Activated T-helper 17 cell treated with anti-CD3 and anti-CD28 coated beads, Interleukin-2, amount 50 U/mL, for 72 hours (primary cell): ENCODE data around the gene AMER2. TPM values are rescaled to one million over a fixed set of nuclear protein-coding genes. Genes with fewer than 3 reads are reported as not detected.

Experiments
- ATAC-seq: fragments of 150-1000 bp; cut with Tn5 transposase; replicated peaks from 2 replicates; pipeline ENCODE4 v1.10.0; 2021; ENCODE audit warnings: mild to moderate bottlenecking, moderate library complexity
- H3K27ac Mint-ChIP-seq: one replicate; pipeline ENCODE4 v1.8.0; 2022; ENCODE audit warnings: mixed read lengths
- H3K27me3 Mint-ChIP-seq: one replicate; pipeline ENCODE4 v1.8.0; 2022; ENCODE audit warnings: mixed read lengths
- H3K36me3 Mint-ChIP-seq: one replicate; pipeline ENCODE4 v1.8.0; 2022; ENCODE audit warnings: low read depth, mild to moderate bottlenecking, mixed read lengths
- H3K4me1 Mint-ChIP-seq: one replicate; pipeline ENCODE4 v1.8.0; 2022; ENCODE audit warnings: mixed read lengths
- H3K4me3 Mint-ChIP-seq: one replicate; pipeline ENCODE4 v1.8.0; 2022; ENCODE audit warnings: mild to moderate bottlenecking, mixed read lengths
- H3K9me3 Mint-ChIP-seq: one replicate; pipeline ENCODE4 v1.8.0; 2022; ENCODE audit warnings: mixed read lengths
- total RNA-seq, 2 donors: library from RNA; stranded (reverse); gene quantifications; one replicate each; pipeline ENCODE4 v1.2.3, GENCODE V29; 2022

Gene AMER2
- total RNA-seq, 2 donors from 2014 or later = not detected

GRCh38 chr13:25196971-25197370 is 24.9 kb upstream of the AMER2 start:
- ATAC-seq = no peak
- Mint-ChIP-seq H3K4me3 (no peak overlapping the region), H3K9me3 (no peaks in the 10 kb centered on the region), H3K27me3 (peaks cover 32% of the 10 kb centered on the region), H3K36me3 (no peaks in the 10 kb centered on the region), H3K4me1 (no peaks in the 10 kb centered on the region), H3K27ac (no peak overlapping the region)

GRCh38 chr13:25192936-25193335 is 20.8 kb upstream of the AMER2 start:
- Mint-ChIP-seq H3K9me3 (no peaks in the 10 kb centered on the region), H3K36me3 (no peaks in the 10 kb centered on the region), H3K27me3 (peaks cover 38% of the 10 kb centered on the region), H3K27ac (no peak overlapping the region), H3K4me3 (no peak overlapping the region), H3K4me1 (no peaks in the 10 kb centered on the region)
- ATAC-seq = no peak

- Mint-ChIP-seq H3K27ac (no peak overlapping the region), H3K4me1 (no peaks in the 10 kb centered on the region), H3K9me3 (no peaks in the 10 kb centered on the region), H3K36me3 (no peaks in the 10 kb centered on the region), H3K4me3 (no peak overlapping the region), H3K27me3 (peaks cover 38% of the 10 kb centered on the region)
- no peak for ATAC-seq
Observed at GRCh38 chr13:25192489-25192888, 20.4 kb upstream of the AMER2 start.

- Mint-ChIP-seq H3K4me1 (no peaks in the 10 kb centered on the region), H3K9me3 (no peaks in the 10 kb centered on the region), H3K4me3 (no peak overlapping the region), H3K27ac (no peak overlapping the region), H3K36me3 (no peaks in the 10 kb centered on the region), H3K27me3 (peaks cover 38% of the 10 kb centered on the region)
- no peak for ATAC-seq
Observed at GRCh38 chr13:25192052-25192451, 20.0 kb upstream of the AMER2 start.

- no peak overlapping the region for H3K4me3 Mint-ChIP-seq
- H3K4me1 Mint-ChIP-seq = no peaks in the 10 kb centered on the region
- no peaks in the 10 kb centered on the region for H3K36me3 Mint-ChIP-seq
- no peaks in the 10 kb centered on the region for H3K9me3 Mint-ChIP-seq
- H3K27ac Mint-ChIP-seq = no peak overlapping the region
- peaks cover 30% of the 10 kb centered on the region for H3K27me3 Mint-ChIP-seq
- no peak for ATAC-seq
Observed at GRCh38 chr13:25190771-25191170, 18.7 kb upstream of the AMER2 start.

- no peak overlapping the region for H3K4me3 Mint-ChIP-seq
- H3K36me3 Mint-ChIP-seq = no peaks in the 10 kb centered on the region
- H3K9me3 Mint-ChIP-seq = no peaks in the 10 kb centered on the region
- H3K27ac Mint-ChIP-seq = no peak overlapping the region
- H3K27me3 Mint-ChIP-seq = peaks cover 33% of the 10 kb centered on the region
- ATAC-seq = no peak
- no peaks in the 10 kb centered on the region for H3K4me1 Mint-ChIP-seq
Observed at GRCh38 chr13:25190256-25190655, 18.2 kb upstream of the AMER2 start.

- no peaks in the 10 kb centered on the region for H3K36me3 Mint-ChIP-seq
- ATAC-seq = no peak
- peaks cover 31% of the 10 kb centered on the region for H3K27me3 Mint-ChIP-seq
- H3K4me1 Mint-ChIP-seq = no peaks in the 10 kb centered on the region
- no peak overlapping the region for H3K4me3 Mint-ChIP-seq
- H3K9me3 Mint-ChIP-seq = no peaks in the 10 kb centered on the region
- H3K27ac Mint-ChIP-seq = no peak overlapping the region
Observed at GRCh38 chr13:25187596-25187995, 15.5 kb upstream of the AMER2 start.

- Mint-ChIP-seq H3K27me3 (peaks cover 32% of the 10 kb centered on the region), H3K4me3 (no peak overlapping the region), H3K9me3 (no peaks in the 10 kb centered on the region), H3K4me1 (no peaks in the 10 kb centered on the region), H3K27ac (no peak overlapping the region), H3K36me3 (no peaks in the 10 kb centered on the region)
- ATAC-seq = no peak
Observed at GRCh38 chr13:25186187-25186586, 14.1 kb upstream of the AMER2 start.

DNA sequence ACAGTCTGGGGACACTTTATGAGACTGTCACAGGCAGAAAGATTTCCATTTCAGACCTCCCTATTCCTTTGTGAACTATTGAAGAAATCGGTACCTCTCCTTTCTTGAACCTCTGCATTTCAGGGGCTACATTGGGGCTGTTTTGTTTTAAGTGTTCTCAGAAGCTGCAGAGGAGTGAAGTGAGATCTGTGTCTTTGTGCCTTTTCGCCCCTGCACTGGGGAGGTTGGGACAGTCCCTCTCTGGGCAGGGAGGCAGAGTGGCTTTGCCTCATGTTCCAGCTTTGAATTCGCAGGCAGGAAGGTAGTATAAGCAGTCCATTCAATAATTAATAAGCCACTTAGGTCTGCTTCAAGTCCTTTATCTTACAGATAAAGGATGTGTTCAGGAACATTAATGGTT is 9.5 kb upstream of the AMER2 start:
- Mint-ChIP-seq H3K9me3 (no peaks in the 10 kb centered on the region), H3K4me1 (no peaks in the 10 kb centered on the region), H3K27me3 (peaks cover 40% of the 10 kb centered on the region), H3K36me3 (no peaks in the 10 kb centered on the region), H3K4me3 (no peak overlapping the region), H3K27ac (no peak overlapping the region)
- no peak for ATAC-seq

- no peak for ATAC-seq
- no peaks in the 10 kb centered on the region for H3K9me3 Mint-ChIP-seq
- H3K36me3 Mint-ChIP-seq = no peaks in the 10 kb centered on the region
- no peak overlapping the region for H3K4me3 Mint-ChIP-seq
- H3K4me1 Mint-ChIP-seq = no peaks in the 10 kb centered on the region
- H3K27me3 Mint-ChIP-seq = peaks cover 44% of the 10 kb centered on the region
- no peak overlapping the region for H3K27ac Mint-ChIP-seq
Observed at GRCh38 chr13:25180775-25181537, 8.9 kb upstream of the AMER2 start.

DNA sequence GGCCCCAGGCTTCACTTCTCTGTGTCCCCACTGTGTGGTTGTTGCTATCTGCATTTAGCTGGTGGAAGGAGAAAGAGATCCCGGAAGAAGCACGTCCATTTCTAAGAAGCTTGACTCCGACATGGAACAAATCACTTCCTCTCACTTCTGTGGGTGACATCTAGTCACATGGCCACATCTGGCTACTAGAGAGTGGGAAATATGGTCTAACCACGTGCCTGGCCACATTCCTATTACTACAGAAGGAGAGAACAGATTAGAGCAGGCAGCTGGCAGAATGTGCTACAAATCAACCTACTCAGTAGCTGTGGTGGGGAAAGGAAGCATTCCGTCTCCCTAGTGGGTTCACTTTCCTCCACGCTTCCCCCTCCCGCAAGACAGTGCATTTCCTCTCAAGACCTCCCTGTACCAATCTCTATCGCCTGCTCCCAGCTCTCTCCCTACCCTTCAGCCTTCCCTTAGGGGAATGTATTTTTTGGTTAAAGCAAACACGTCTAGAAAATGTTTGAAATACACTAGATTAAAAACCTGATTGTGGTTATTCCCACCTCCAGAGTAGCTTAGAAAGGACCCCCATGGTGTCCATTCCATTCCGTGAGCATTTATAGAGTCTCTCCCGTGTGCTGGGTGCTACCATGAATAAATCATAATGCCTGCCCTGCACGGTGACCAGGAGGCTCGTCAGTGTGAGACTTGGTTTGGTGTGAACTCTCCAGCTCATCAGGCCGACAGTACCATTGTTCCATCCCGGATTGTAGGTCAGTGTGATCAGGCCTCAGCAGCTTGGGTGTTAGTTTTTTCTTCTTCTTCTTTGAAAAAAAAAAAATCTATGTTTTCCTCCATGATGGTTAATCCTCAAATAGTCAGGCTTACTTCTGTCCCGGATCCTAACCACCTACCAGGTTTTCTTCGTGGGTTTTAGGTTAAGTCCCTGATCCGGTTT is 8.0 kb upstream of the AMER2 start:
- no peak overlapping the region for H3K4me3 Mint-ChIP-seq

GRCh38 chr13:25179011-25179410 is 6.9 kb upstream of the AMER2 start:
- H3K36me3 Mint-ChIP-seq = no peaks in the 10 kb centered on the region
- no peak for ATAC-seq
- H3K27ac Mint-ChIP-seq = no peak overlapping the region
- no peaks in the 10 kb centered on the region for H3K9me3 Mint-ChIP-seq
- no peak overlapping the region for H3K4me3 Mint-ChIP-seq
- no peaks in the 10 kb centered on the region for H3K4me1 Mint-ChIP-seq
- peaks cover 47% of the 10 kb centered on the region for H3K27me3 Mint-ChIP-seq

More for the DNA sequence above, 8.0 kb upstream of the AMER2 start:
- Mint-ChIP-seq H3K9me3 (no peaks in the 10 kb centered on the region), H3K27ac (no peak overlapping the region), H3K4me1 (no peaks in the 10 kb centered on the region), H3K27me3 (peaks cover 41% of the 10 kb centered on the region), H3K36me3 (no peaks in the 10 kb centered on the region)
- ATAC-seq = no peak

- Mint-ChIP-seq H3K4me3 (no peak overlapping the region), H3K36me3 (no peaks in the 10 kb centered on the region)
Observed at GRCh38 chr13:25178070-25178469, 6.0 kb upstream of the AMER2 start.

GRCh38 chr13:25177636-25178035 is 5.5 kb upstream of the AMER2 start:
- Mint-ChIP-seq H3K9me3 (no peaks in the 10 kb centered on the region), H3K4me1 (no peaks in the 10 kb centered on the region), H3K36me3 (no peaks in the 10 kb centered on the region), H3K27ac (no peak overlapping the region), H3K4me3 (no peak overlapping the region), H3K27me3 (peaks cover 59% of the 10 kb centered on the region)
- ATAC-seq = no peak

More at GRCh38 chr13:25178070-25178469, 6.0 kb upstream of the AMER2 start:
- no peaks in the 10 kb centered on the region for H3K9me3 Mint-ChIP-seq
- peaks cover 56% of the 10 kb centered on the region for H3K27me3 Mint-ChIP-seq
- no peaks in the 10 kb centered on the region for H3K4me1 Mint-ChIP-seq
- ATAC-seq = no peak
- H3K27ac Mint-ChIP-seq = no peak overlapping the region

DNA sequence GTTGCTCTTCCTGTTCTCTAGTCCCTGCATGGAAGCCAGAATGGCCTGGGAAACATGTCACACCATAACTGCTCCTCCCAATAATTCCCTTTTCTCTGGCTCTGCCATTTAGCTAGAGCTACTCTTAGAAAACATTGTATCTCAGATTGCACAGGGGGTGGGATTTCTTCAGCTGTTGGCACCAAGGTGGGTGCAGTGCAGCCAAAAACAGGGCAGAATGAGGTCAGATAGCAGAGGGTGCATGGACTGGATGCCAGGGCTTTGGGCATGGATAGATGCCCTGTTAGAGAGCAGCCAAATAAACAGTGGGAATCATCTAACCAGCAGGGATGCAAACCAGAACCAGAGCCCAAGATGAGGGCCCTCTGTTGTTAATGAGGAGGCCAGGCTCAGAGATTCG is 4.9 kb upstream of the AMER2 start:
- peaks cover 63% of the 10 kb centered on the region for H3K27me3 Mint-ChIP-seq
- H3K9me3 Mint-ChIP-seq = no peaks in the 10 kb centered on the region
- no peak for ATAC-seq
- no peak overlapping the region for H3K27ac Mint-ChIP-seq
- H3K36me3 Mint-ChIP-seq = no peaks in the 10 kb centered on the region
- no peak overlapping the region for H3K4me3 Mint-ChIP-seq
- peaks cover 1% of the 10 kb centered on the region for H3K4me1 Mint-ChIP-seq
